Neural progenitor cell (in vitro differentiated cells): ENCODE results near the gene FARS2. TPM values are rescaled to one million over a fixed set of nuclear protein-coding genes. Genes with fewer than 3 reads are reported as not detected.

Experiments used
- DNase-seq: peaks from one replicate; pipeline ENCODE4 v3.0.0-alpha.2; 2016; ENCODE audit warnings: low spot score
- H2AFZ ChIP-seq: fragments of 200-600 bp; sonication (generic); replicated peaks from 2 replicates; pipeline ENCODE4 v1.6.1; 2016; ENCODE audit warnings: antibody characterized with exemption
- H3F3A ChIP-seq: fragments of 200-600 bp; sonication (generic); 2 replicates; pipeline ENCODE4 v1.6.1; 2016; ENCODE audit warnings: antibody characterized with exemption, low read depth
- H3K27ac ChIP-seq: fragments of 200-600 bp; sonication (generic); 2 replicates; pipeline ENCODE4 v1.5.1; 2016; ENCODE audit warnings: mild to moderate bottlenecking
- H3K27me3 ChIP-seq: fragments of 200-600 bp; sonication (generic); 2 replicates; pipeline ENCODE4 v1.6.1; 2016; ENCODE audit warnings: mild to moderate bottlenecking, moderate library complexity
- H3K36me3 ChIP-seq: fragments of 200-600 bp; sonication (generic); 2 replicates; pipeline ENCODE4 v1.5.1; 2016
- H3K4me1 ChIP-seq: fragments of 200-600 bp; sonication (generic); 2 replicates; pipeline ENCODE4 v1.6.1; 2016; ENCODE audit warnings: mixed run types
- H3K4me2 ChIP-seq: fragments of 200-600 bp; sonication (generic); 2 replicates; pipeline ENCODE4 v1.6.1; 2016
- H3K4me3 ChIP-seq: fragments of 200-600 bp; sonication (generic); 2 replicates; pipeline ENCODE4 v1.5.1; 2016
- H3K79me2 ChIP-seq: fragments of 200-600 bp; sonication (generic); 2 replicates; pipeline ENCODE4 v1.6.1; 2016; ENCODE audit warnings: low read depth
- H3K9ac ChIP-seq: fragments of 200-600 bp; sonication (generic); 2 replicates; pipeline ENCODE4 v1.6.1; 2016
- H3K9me3 ChIP-seq: fragments of 200-600 bp; sonication (generic); 2 replicates; pipeline ENCODE4 v1.5.1; 2016; ENCODE audit warnings: low read depth
- H4K20me1 ChIP-seq: fragments of 200-600 bp; sonication (generic); 2 replicates; pipeline ENCODE4 v1.6.1; 2016; ENCODE audit warnings: low read depth
- H3K27ac Mint-ChIP-seq: 3 replicates; pipeline ENCODE4 v1.8.0; 2021; ENCODE audit warnings: mixed read lengths
- H3K27me3 Mint-ChIP-seq: 2 replicates; pipeline ENCODE4 v1.8.0; 2022; ENCODE audit warnings: low read depth, mild to moderate bottlenecking, inconsistent platforms, moderate library complexity, mixed read lengths; ENCODE audit not compliant: insufficient read depth
- H3K36me3 Mint-ChIP-seq: 3 replicates; pipeline ENCODE4 v1.8.0; 2021; ENCODE audit warnings: mixed read lengths
- H3K4me1 Mint-ChIP-seq: 3 replicates; pipeline ENCODE4 v1.8.0; 2021; ENCODE audit warnings: mixed read lengths
- H3K4me3 Mint-ChIP-seq: 3 replicates; pipeline ENCODE4 v1.8.0; 2021; ENCODE audit warnings: mild to moderate bottlenecking, moderate library complexity, mixed read lengths
- H3K9me3 Mint-ChIP-seq: 3 replicates; pipeline ENCODE4 v1.8.0; 2020; ENCODE audit warnings: mixed read lengths
- EZH2 ChIP-seq: fragments of 200-600 bp; sonication (generic); IDR thresholded peaks from 2 replicates; pipeline ENCODE4 v1.6.1; 2017; ENCODE audit warnings: antibody characterized with exemption, mild to moderate bottlenecking, moderate library complexity
- EZH2phosphoT487 ChIP-seq: fragments of 200-600 bp; sonication (generic); IDR thresholded peaks from 2 replicates; pipeline ENCODE4 v1.6.1; 2017; ENCODE audit warnings: antibody characterized with exemption
- total RNA-seq: library from RNA; depleted of rRNA; stranded (reverse); fragments of >200 nt; gene quantifications from 2 replicates; pipeline ENCODE4 v1.2.3, GENCODE V29; 2015; ENCODE audit warnings: low replicate concordance
- TF ChIP-seq, protein P1 (sequence below): fragments of 200-600 bp; sonication (generic); IDR thresholded peaks from 2 replicates; pipeline ENCODE4 v1.5.1; 2017; ENCODE audit warnings: antibody characterized with exemption, mild to moderate bottlenecking

The FARS2 gene
- total RNA-seq, 1 donor from 2014 or later = 10.8 TPM

GRCh38 chr6:5293692-5294091 lies 32.4 kb downstream of the FARS2 start:
- Histone ChIP-seq H2AFZ (no peak overlapping the region), H3K9me3 (no peaks in the 10 kb centered on the region), H3K27ac (no peak overlapping the region), H3K4me1 (no peaks in the 10 kb centered on the region), H3K36me3 (no peaks in the 10 kb centered on the region), H3K4me2 (no peak overlapping the region), H3K27me3 (no peaks in the 10 kb centered on the region), H3F3A (no peaks in the 10 kb centered on the region), H3K9ac (no peak overlapping the region), H3K79me2 (no peaks in the 10 kb centered on the region), H3K4me3 (no peak overlapping the region), H4K20me1 (no peaks in the 10 kb centered on the region)
- Mint-ChIP-seq H3K4me1 (no peaks in the 10 kb centered on the region), H3K36me3 (peaks cover 2% of the 10 kb centered on the region), H3K4me3 (no peak overlapping the region), H3K27me3 (peaks cover 2% of the 10 kb centered on the region), H3K9me3 (no peaks in the 10 kb centered on the region), H3K27ac (no peak overlapping the region)
- TF ChIP-seq, protein P1, sequence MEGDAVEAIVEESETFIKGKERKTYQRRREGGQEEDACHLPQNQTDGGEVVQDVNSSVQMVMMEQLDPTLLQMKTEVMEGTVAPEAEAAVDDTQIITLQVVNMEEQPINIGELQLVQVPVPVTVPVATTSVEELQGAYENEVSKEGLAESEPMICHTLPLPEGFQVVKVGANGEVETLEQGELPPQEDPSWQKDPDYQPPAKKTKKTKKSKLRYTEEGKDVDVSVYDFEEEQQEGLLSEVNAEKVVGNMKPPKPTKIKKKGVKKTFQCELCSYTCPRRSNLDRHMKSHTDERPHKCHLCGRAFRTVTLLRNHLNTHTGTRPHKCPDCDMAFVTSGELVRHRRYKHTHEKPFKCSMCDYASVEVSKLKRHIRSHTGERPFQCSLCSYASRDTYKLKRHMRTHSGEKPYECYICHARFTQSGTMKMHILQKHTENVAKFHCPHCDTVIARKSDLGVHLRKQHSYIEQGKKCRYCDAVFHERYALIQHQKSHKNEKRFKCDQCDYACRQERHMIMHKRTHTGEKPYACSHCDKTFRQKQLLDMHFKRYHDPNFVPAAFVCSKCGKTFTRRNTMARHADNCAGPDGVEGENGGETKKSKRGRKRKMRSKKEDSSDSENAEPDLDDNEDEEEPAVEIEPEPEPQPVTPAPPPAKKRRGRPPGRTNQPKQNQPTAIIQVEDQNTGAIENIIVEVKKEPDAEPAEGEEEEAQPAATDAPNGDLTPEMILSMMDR = no peak
- TF ChIP-seq EZH2phosphoT487 (no peak), EZH2 (no peak)
- no peak for DNase-seq

- H3F3A ChIP-seq = no peaks in the 10 kb centered on the region
- H2AFZ ChIP-seq = no peak overlapping the region
- no peaks in the 10 kb centered on the region for H4K20me1 ChIP-seq
- Mint-ChIP-seq H3K9me3 (no peaks in the 10 kb centered on the region), H3K27ac (no peak overlapping the region), H3K36me3 (peaks cover 2% of the 10 kb centered on the region), H3K4me1 (peaks cover 4% of the 10 kb centered on the region), H3K4me3 (no peak overlapping the region), H3K27me3 (peaks cover 2% of the 10 kb centered on the region)
- no peak overlapping the region for H3K4me3 ChIP-seq
- no peaks in the 10 kb centered on the region for H3K36me3 ChIP-seq
- DNase-seq = no peak
- no peak overlapping the region for H3K27ac ChIP-seq
- no peaks in the 10 kb centered on the region for H3K4me1 ChIP-seq
- no peak overlapping the region for H3K4me2 ChIP-seq
- no peaks in the 10 kb centered on the region for H3K9me3 ChIP-seq
- no peaks in the 10 kb centered on the region for H3K79me2 ChIP-seq
- no peak for TF ChIP-seq EZH2
- TF ChIP-seq EZH2phosphoT487 = no peak
- TF ChIP-seq, protein P1 = no peak
- H3K27me3 ChIP-seq = no peaks in the 10 kb centered on the region
- H3K9ac ChIP-seq = no peak overlapping the region
These were observed 33.3 kb downstream of the FARS2 start for GRCh38 chr6:5294392-5295211.

DNA sequence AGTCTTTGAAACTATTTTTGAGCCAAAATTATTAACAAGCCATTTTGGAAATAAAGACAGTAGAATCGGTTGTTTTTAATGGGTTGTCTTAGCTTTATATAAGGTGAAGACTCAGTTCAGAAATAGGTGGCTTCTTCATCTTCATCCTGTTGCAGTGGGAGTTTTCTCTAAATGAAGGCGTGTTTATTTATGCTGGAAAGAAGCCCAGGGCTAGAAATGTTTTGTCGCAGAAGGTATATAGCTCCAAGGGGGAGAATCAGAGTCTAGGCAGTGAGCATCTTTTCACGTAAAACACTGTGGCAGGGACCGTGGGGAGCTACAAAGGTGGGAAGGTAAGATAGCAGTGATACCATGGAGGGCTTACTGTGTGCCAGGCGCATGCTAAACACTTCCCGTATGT lies 34.3 kb downstream of the FARS2 start:
- TF ChIP-seq EZH2 (no peak), EZH2phosphoT487 (no peak)
- TF ChIP-seq, protein P1 = no peak
- no peaks in the 10 kb centered on the region for H4K20me1 ChIP-seq
- no peak overlapping the region for H2AFZ ChIP-seq
- no peaks in the 10 kb centered on the region for H3K27me3 ChIP-seq
- no peaks in the 10 kb centered on the region for H3F3A ChIP-seq
- no peak overlapping the region for H3K4me3 ChIP-seq
- no peak overlapping the region for H3K27ac ChIP-seq
- Mint-ChIP-seq H3K4me1 (peaks cover 4% of the 10 kb centered on the region), H3K4me3 (no peak overlapping the region), H3K27me3 (peaks cover 2% of the 10 kb centered on the region), H3K36me3 (peaks cover 2% of the 10 kb centered on the region), H3K9me3 (no peaks in the 10 kb centered on the region), H3K27ac (no peak overlapping the region)
- no peaks in the 10 kb centered on the region for H3K79me2 ChIP-seq
- H3K4me2 ChIP-seq = no peak overlapping the region
- no peaks in the 10 kb centered on the region for H3K4me1 ChIP-seq
- no peaks in the 10 kb centered on the region for H3K9me3 ChIP-seq
- H3K36me3 ChIP-seq = no peaks in the 10 kb centered on the region
- no peak overlapping the region for H3K9ac ChIP-seq
- DNase-seq = no peak
